HG02943 (cell line): ENCODE measurements around the gene TTC24.
"Not testable (repeated sequence)": the region's sequence is repeated elsewhere in the genome, so short reads cannot be mapped to it uniquely, and the experiment has no call there.

Experiments used
- ATAC-seq: cut with Tn5 transposase; IDR thresholded peaks from one replicate; pipeline ENCODE4 v1.9.1; 2021; ENCODE audit warnings: mild to moderate bottlenecking, low read depth, moderate library complexity; ENCODE audit not compliant: unreplicated experiment

Gene TTC24

GRCh38 chr1:156584813-156585212 lies 5.3 kb downstream of the TTC24 start:
- no peak for ATAC-seq

DNA sequence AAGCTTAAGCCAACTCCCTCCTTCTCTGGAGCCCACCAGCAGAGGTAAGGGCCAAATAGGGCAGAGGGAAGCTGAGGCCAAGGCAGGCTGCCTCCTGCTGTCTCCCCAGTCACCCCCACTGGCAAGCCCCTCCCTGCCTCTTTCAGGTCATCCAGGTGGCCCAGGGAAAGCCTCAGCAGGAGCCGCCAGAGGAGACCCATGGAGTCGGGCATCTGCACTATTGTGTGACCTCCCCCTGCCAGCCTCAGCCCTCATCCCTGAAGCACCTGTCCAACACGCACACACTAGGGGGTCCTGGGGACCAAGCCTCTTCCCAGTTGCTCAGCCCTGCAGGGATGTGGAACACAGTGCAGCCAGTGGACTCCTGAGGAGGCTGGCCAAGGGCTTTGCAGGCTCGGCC lies 6.8 kb downstream of the TTC24 start:
- no peak for ATAC-seq

- ATAC-seq = no peak
Observed at GRCh38 chr1:156586892-156587477, 7.5 kb downstream of the TTC24 start.

DNA sequence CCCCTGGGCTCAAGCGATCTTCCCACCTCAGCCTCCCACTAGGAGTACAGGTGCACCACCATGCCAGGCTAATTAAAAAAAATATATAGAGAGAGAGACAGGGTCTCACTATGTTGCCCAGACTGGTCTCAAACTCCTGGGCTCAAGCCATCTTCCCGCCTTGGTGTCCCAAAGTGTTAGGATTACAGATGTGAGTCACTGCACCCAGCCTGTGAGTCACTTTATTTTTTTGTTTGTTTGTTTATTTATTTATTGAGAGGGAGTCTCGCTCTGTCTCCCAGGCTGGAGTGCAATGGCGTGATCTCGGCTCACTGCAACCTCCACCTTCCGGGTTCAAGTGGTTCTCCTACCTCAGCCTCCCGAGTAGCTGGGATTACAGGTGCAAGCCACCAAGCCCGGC lies 8.4 kb downstream of the TTC24 start:
- ATAC-seq = not testable (repeated sequence)

GRCh38 chr1:156589546-156589945 lies 10.0 kb downstream of the TTC24 start:
- no peak for ATAC-seq

DNA sequence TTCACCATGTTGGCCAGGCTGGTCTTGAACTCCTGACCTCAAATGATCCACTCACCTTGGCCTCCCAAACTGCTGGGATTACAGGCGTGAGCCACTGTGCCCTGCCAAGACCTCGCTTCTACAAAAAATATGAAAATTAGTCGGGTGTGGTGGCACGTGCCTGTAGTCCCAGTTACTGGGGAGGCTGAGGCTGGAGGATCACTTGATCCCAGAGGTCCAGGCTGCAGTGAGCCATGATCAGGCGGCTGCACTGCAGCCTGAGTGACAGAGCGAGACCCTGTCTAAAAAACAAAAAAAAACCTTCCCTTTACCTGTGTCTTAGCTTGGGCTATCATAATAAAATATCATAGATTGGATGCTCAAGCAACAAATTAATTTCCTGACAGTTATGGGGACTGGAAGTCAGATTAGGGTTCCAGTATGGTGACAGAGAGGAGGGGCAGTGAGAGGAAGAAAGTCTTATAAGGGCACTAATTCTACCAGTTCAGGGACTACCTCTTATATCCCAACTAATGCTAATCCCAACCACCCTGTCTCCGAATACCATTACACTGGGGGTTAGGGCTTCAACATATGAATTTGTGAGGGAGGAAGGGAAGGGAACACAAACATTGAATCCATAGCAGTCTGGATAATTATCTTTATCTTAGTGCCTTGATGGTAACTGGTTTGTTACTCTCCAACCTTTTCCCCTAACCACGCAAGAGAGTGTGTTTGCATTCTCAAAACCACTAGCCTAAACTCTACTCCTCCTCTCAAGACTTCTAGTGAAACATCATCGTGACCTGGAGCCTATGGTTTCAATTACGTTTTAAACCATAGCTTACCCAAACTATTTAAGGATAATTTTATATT lies 11.0 kb downstream of the TTC24 start:
- no peak for ATAC-seq

- ATAC-seq = no peak
Observed at GRCh38 chr1:156591181-156591431, 11.6 kb downstream of the TTC24 start.

DNA sequence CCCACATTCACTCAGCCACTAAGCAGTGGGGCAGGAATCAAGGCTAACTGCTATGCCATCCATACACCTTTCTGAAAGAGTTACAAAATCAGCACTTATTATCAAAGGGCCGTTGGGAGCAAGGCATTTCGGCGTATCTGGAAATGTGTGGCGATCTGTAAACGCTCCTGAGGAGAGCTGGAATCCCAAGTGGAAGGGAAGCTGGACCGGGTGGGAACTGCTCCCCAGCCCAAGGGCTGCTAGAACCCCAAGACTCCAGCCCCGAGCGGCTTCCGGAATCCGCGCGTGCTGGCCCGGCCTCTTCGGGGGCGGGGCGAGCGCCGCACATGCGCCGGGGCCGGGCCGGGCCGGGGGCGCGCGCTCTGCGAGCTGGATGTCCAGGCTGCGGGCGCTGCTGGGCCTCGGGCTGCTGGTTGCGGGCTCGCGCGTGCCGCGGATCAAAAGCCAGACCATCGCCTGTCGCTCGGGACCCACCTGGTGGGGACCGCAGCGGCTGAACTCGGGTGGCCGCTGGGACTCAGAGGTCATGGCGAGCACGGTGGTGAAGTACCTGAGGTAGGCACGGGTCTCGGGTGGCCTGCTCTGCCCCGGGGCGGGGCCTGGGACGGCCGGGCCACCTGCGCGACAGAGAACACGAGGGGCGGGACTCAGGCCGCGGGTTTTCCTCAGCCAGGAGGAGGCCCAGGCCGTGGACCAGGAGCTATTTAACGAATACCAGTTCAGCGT lies 12.1 kb downstream of the TTC24 start, which contains the start of gene NAXE:
Gene NAXE, plus strand, starts transcription at position 345 of the 726 bp plus-strand sequence. Its CDS starts 29 bp downstream, at position 374.
- peak; percentile 79 for ATAC-seq

- no peak for ATAC-seq
Observed at GRCh38 chr1:156592158-156592909, 12.8 kb downstream of the TTC24 start.

GRCh38 chr1:156592910-156593660 lies 13.6 kb downstream of the TTC24 start:
- ATAC-seq = no peak

DNA sequence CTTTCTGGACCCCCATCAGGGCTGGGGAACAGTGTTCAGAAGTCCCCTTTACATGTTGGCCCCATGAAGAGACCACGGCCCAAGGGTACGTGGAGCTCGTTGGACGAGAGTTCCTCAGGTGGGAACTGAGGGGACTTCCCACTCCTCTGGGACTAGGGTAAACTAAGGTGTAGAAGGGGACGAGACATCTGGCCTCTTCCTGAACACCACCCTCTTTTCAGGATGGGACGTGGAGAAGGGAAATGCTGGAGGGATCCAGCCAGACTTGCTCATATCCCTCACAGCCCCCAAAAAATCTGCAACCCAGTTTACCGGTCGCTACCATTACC lies 14.1 kb downstream of the TTC24 start:
- ATAC-seq = no peak

- no peak for ATAC-seq
Observed at GRCh38 chr1:156594190-156594589, 14.7 kb downstream of the TTC24 start.

DNA sequence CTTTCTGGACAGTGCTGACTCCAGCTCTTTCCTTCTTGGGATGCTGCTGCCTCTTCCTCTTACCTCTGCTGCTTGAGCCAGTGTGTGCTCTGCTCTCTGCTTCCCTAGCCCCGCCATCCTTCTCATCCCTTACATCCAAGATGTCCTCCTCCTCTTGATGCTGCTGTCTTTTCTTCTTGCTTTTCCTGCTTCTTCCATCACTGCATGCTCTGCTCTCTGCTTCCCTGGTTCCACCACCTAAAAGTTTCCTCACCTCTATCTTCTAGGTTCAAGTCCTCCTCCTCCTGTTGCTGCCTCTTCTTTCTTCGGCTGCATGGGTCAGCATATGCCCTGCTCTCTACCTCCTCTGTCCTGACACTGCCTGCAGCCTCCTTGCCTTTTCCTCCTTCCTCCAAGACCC lies 15.5 kb downstream of the TTC24 start:
- no peak for ATAC-seq

DNA sequence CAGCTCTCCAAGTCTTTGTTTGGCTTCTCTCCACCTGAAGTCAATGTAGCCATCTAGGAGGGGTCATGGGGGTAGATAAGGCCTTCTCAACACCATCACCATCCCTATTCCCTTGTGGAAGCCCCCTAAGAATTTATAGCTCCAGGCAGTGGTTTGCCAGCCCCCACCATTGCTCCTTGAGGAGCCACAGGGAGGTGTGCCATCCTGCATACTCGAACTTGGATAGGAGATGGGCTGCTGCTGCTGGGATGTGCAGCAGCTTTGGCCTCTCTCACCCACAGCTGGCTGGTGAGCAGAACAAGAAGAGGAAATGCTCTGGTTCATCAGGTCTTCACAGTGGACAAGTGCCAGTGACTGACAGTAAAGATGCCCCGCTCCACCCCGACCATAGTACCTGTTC lies 16.9 kb downstream of the TTC24 start:
- ATAC-seq = no peak

DNA sequence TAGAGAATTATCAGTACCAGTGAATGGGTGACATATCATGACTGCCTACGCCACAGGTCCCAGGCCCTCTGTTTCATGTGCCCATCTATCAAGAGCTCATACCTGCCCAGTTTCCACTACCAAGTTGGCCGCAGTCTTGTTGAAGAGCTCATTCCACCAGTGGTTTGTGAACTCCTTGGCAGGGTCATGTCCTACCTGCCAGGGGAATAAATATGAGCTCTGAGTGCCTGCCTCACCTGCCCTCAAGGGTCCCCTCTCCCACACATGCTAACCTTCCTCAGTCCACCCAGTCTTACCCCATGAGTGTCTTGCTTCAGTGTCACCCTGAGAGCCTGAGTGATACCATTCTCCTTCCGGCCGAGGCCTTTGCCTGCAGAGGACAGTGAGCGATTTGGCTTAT lies 18.6 kb downstream of the TTC24 start:
- ATAC-seq = no peak

GRCh38 chr1:156598731-156599432 lies 19.4 kb downstream of the TTC24 start:
- ATAC-seq = no peak

GRCh38 chr1:156599811-156600210 lies 20.3 kb downstream of the TTC24 start:
- ATAC-seq = no peak

DNA sequence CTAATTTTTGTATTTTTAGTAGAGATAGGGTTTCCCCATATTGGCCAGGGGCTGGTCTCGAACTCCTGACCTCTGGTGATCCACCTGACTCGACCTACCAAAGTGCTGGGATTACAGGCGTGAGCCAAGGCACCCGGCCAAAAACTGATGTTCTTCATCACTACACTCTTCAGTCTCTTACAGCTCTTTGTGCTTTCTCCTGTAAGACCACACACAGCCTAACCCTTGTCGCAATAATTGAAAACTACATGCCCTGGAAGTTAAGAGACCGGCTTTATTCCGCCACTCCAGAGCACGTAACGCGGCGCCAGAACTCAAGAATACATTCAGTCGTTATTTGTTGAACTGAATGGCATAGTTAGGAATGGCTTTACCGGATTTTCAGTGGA lies 21.2 kb downstream of the TTC24 start:
- ATAC-seq = no peak

DNA sequence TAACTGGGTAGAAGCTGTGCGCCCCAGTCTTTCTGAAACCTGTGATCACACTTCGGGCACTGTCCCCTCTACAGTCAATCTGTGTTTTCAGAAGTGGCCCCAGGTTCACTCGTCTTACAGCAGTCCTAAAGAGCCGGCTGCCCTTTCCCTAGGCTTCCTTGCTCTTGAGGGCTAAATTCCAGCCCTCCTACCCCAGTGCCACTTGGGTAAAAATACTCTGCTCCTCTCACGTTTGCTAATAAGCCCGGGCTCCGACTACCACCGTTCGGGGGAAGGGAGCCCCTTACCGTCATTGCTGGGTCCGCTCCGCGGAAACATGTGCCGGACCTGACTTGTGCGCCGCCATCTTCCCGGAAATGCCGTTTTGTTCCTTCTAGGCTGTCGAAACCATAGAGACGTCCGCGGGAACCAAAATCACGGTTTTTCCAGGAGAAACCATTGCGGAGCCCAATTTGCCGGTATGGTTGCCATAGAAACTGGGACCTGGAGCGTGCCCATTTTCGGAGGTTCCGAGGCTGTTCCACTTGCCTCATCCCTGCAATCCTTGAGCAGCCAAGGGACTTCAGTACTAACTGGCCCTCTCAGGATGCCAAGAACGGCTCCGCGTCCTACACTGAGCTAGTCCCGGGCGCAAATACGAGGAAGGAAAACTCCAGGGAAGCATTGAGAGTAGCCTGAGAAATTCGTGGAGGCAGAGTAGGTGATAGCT lies 21.8 kb downstream of the TTC24 start, which contains the start of gene GPATCH4:
Gene GPATCH4, minus strand, starts transcription at position 358 of the 709 bp plus-strand sequence.
- no peak for ATAC-seq
